WTC11 (cell line): Measurements from ENCODE around the gene CCND1.

ENCODE experiments used
- CTCF ChIP-seq: fragments of 200-600 bp; IDR thresholded peaks from 2 replicates; pipeline ENCODE4 v1.8.0; 2022; ENCODE audit warnings: antibody characterized with exemption
- FOXP1 ChIP-seq: sonication (generic); formaldehyde crosslinking; IDR thresholded peaks from 2 replicates; pipeline ENCODE4 v1.8.0; 2022; ENCODE audit warnings: missing genetic modification reagents, mild to moderate bottlenecking, moderate library complexity, borderline replicate concordance
- MLX ChIP-seq: sonication (generic); formaldehyde crosslinking; IDR thresholded peaks from 2 replicates; pipeline ENCODE4 v1.8.1; 2023; ENCODE audit warnings: mild to moderate bottlenecking, missing genetic modification reagents, moderate library complexity
- NFYB ChIP-seq: sonication (generic); formaldehyde crosslinking; conservative IDR thresholded peaks from 2 replicates; pipeline ENCODE4 v1.8.0; 2022; ENCODE audit warnings: low read depth, missing genetic modification reagents
- SMAD4 ChIP-seq: sonication (generic); formaldehyde crosslinking; IDR thresholded peaks from 2 replicates; pipeline ENCODE4 v1.8.0; 2022; ENCODE audit warnings: mild to moderate bottlenecking, missing genetic modification reagents
- SP1 ChIP-seq: sonication (generic); formaldehyde crosslinking; conservative IDR thresholded peaks from 2 replicates; pipeline ENCODE4 v1.8.1; 2022; ENCODE audit warnings: missing genetic modification reagents
- USF2 ChIP-seq: sonication (generic); formaldehyde crosslinking; IDR thresholded peaks from 2 replicates; pipeline ENCODE4 v1.8.1; 2023; ENCODE audit warnings: mild to moderate bottlenecking, missing genetic modification reagents, moderate library complexity
- ZNF232 ChIP-seq: sonication (generic); formaldehyde crosslinking; IDR thresholded peaks from 2 replicates; pipeline ENCODE4 v1.8.0; 2022; ENCODE audit warnings: mild to moderate bottlenecking, missing genetic modification reagents
- ZNF396 ChIP-seq: fragments of 250-450 bp; sonication (Bioruptor Pico); IDR thresholded peaks from 2 replicates; pipeline ENCODE4 v1.8.0; 2021; ENCODE audit warnings: mild to moderate bottlenecking, moderate library complexity, borderline replicate concordance
- ZNF416 ChIP-seq: fragments of 250-450 bp; sonication (Bioruptor Pico); IDR thresholded peaks from 2 replicates; pipeline ENCODE4 v1.9.0; 2021; ENCODE audit warnings: mild to moderate bottlenecking, inconsistent platforms

- TF ChIP-seq USF2: no peak
- no peak for TF ChIP-seq SMAD4 (CRISPR knock-in tag)
- TF ChIP-seq MLX: no peak
- no peak for TF ChIP-seq CTCF
- TF ChIP-seq NFYB: no peak
- TF ChIP-seq FOXP1 (CRISPR knock-in tag): no peak
- TF ChIP-seq ZNF416 (CRISPR knock-in tag): no peak
- no peak for TF ChIP-seq ZNF396 (CRISPR knock-in tag)
- TF ChIP-seq SP1 (CRISPR knock-in tag): no peak
- TF ChIP-seq ZNF232: no peak
These were observed 41.5 kb upstream of the CCND1 start for GRCh38 chr11:69599502-69599901.
